ENCODE measurements around the gene PGS1. TPM values are rescaled to one million over a fixed set of nuclear protein-coding genes. Genes with fewer than 3 reads are reported as not detected.

PGS1 gene
- total and polyA plus RNA-seq, 10 of the 15 experiments (the other 5 are each of a cell fraction or from before 2014, with no cell fraction given) = 1.3 to 37.6 (median 27.4) TPM

GRCh38 chr17:78360371-78361224 is 17.9 kb upstream of the PGS1 start (continued):
- TF ChIP-seq ZBTB40 (IDR thresholded peaks at IDR 0.05; ENCODE audit: borderline replicate concordance) (no peak), E2F4 (IDR thresholded peaks at IDR 0.05; ENCODE audit: low read depth, low read length) (no peak), PBX3 (IDR thresholded peaks at IDR 0.05; ENCODE audit: insufficient replicate concordance, low read depth, low read length) (no peak), BRCA1 (IDR thresholded peaks at IDR 0.05; ENCODE audit: low read depth, low read length) (no peak), POLR2AphosphoS5 (IDR thresholded peaks at IDR 0.05; ENCODE audit: low read length) (no peak), RAD21 (IDR thresholded peaks at IDR 0.05; ENCODE audit: insufficient read depth, low read depth, low read length) (peak; percentile 89), SMARCA5 (IDR thresholded peaks at IDR 0.05) (peak; percentile 85), PKNOX1 (IDR thresholded peaks at IDR 0.05) (no peak), BCL3 (IDR thresholded peaks at IDR 0.05; ENCODE audit: borderline replicate concordance, insufficient read depth, low read depth, low read length, poor library complexity, severe bottlenecking) (no peak), MLLT1 (IDR thresholded peaks at IDR 0.05) (0 out of 2 replicates have a peak, but pooled peaks have one; percentile 24)
